HCT116 (cell line): ENCODE data around the gene C3orf20. TPM values are rescaled to one million over a fixed set of nuclear protein-coding genes. Genes with fewer than 3 reads are reported as not detected.

Experiments used
- ATAC-seq: fragments of 200-7000 bp; cut with Tn5 transposase; 2 replicates; pipeline ENCODE4 v1.9.1; 2020; ENCODE audit warnings: mild to moderate bottlenecking, moderate library complexity
- BruUV-seq: library from RNA; stranded (reverse); fragments of 400-500 nt; replicated peaks from 2 replicates; lab custom pipeline; 2021; lab: Mats Ljungman, UMichigan
- CTCF ChIA-PET: fragments of 300-600 bp; sonication (Branson Sonifier 250); formaldehyde crosslinking; loops from one replicate; lab custom pipeline; 2021; ENCODE audit warnings: antibody characterized with exemption; lab: Charles Lee
- POLR2A ChIA-PET: fragments of 300-600, 350-600 bp; sonication (Branson Sonifier 250); formaldehyde crosslinking; loops from one replicate; lab custom pipeline; 2021; ENCODE audit warnings: antibody characterized with exemption; lab: Charles Lee
- RAD21 ChIA-PET, 2 experiments: fragments of 300-600 bp; sonication (Branson Sonifier 250); formaldehyde crosslinking; loops; one replicate each; lab custom pipeline; 2023; ENCODE audit warnings: low total read pairs in 2 of 2; ENCODE audit not compliant: uncharacterized antibody in 2 of 2, unreplicated experiment in 2 of 2, low non-redundant PET in 1 of 2; lab: Charles Lee
- DNase-seq: peaks from one replicate; pipeline ENCODE4 v3.0.0-alpha.2; 2010; ENCODE audit warnings: low read depth, low spot score
- H2AFZ ChIP-seq: fragments of 200-600 bp; shearing (Covaris generic), sonication (generic); 2 replicates; pipeline ENCODE4 v1.6.1; 2017; ENCODE audit warnings: low read depth, mixed run types, mixed read lengths, antibody characterized with exemption, low read length; ENCODE audit not compliant: poor library complexity, severe bottlenecking
- H3K27ac ChIP-seq: 2 replicates; pipeline ENCODE4 v1.5.1; 2012; ENCODE audit warnings: low read depth, low read length
- H3K27me3 ChIP-seq: fragments of 200-600 bp; sonication (generic); 2 replicates; pipeline ENCODE4 v1.6.1; 2016; ENCODE audit warnings: mixed run types, low read length, mixed read lengths; ENCODE audit not compliant: insufficient read depth
- H3K36me3 ChIP-seq, 2 experiments: fragments of 200-500 bp in 1 of 2; fragments of 200-600 bp in 1 of 2; sonication (Bioruptor generic) in 1 of 2; sonication (generic) in 1 of 2; 2 replicates each; pipeline versions ENCODE4 v1.5.1 to v1.6.1; 2014 to 2016; ENCODE audit warnings: low read length in 2 of 2, inconsistent platforms in 1 of 2, mixed read lengths in 1 of 2, mixed run types in 1 of 2; ENCODE audit not compliant: insufficient read depth in 2 of 2, control insufficient read depth in 1 of 2
- H3K4me1 ChIP-seq, 2 experiments: fragments of 200-600 bp in 1 of 2; sonication (generic) in 1 of 2; 2 replicates each; pipeline versions ENCODE4 v1.5.1 to v1.6.1; 2012 to 2017; ENCODE audit warnings: low read length in 2 of 2, inconsistent platforms in 1 of 2, mild to moderate bottlenecking in 1 of 2, mixed read lengths in 1 of 2, mixed run types in 1 of 2, moderate library complexity in 1 of 2; ENCODE audit not compliant: insufficient read depth in 2 of 2, control insufficient read depth in 1 of 2
- H3K4me2 ChIP-seq: fragments of 200-600 bp; sonication (generic); 2 replicates; pipeline ENCODE4 v1.6.1; 2017; ENCODE audit warnings: mixed run types, low read length, mixed read lengths
- H3K4me3 ChIP-seq, 2 experiments: fragments of 200-600 bp in 1 of 2; sonication (generic) in 1 of 2; replicated peaks in 1 of 2; 2 replicates each; pipeline ENCODE4 v1.5.1; 2011 to 2016; ENCODE audit warnings: low read length in 2 of 2, control low read depth in 1 of 2, low read depth in 1 of 2, mild to moderate bottlenecking in 1 of 2, mixed read lengths in 1 of 2, mixed run types in 1 of 2
- H3K79me2 ChIP-seq: fragments of 200-600 bp; sonication (generic); 2 replicates; pipeline ENCODE4 v1.6.1; 2017; ENCODE audit warnings: mild to moderate bottlenecking, mixed run types, low read length, moderate library complexity, mixed read lengths; ENCODE audit not compliant: insufficient read depth
- H3K9ac ChIP-seq: fragments of 200-600 bp; sonication (generic); 2 replicates; pipeline ENCODE4 v1.6.1; 2016; ENCODE audit warnings: low read length, mixed read lengths
- H3K9me2 ChIP-seq: fragments of 200-600 bp; sonication (generic), shearing (Covaris generic); 2 replicates; pipeline ENCODE4 v1.6.1; 2017; ENCODE audit warnings: mixed run types, mild to moderate bottlenecking, moderate library complexity; ENCODE audit not compliant: insufficient read depth
- H3K9me3 ChIP-seq, 2 experiments: fragments of 200-500 bp in 1 of 2; fragments of 200-600 bp in 1 of 2; sonication (Bioruptor generic) in 1 of 2; sonication (generic) in 1 of 2; 2 replicates each; pipeline ENCODE4 v1.6.1; 2014 to 2017; ENCODE audit warnings: low read length in 2 of 2, mixed read lengths in 2 of 2, inconsistent platforms in 1 of 2, low read depth in 1 of 2, mild to moderate bottlenecking in 1 of 2, mixed run types in 1 of 2, moderate library complexity in 1 of 2; ENCODE audit not compliant: control insufficient read depth in 1 of 2, insufficient read depth in 1 of 2
- H4K20me1 ChIP-seq: fragments of 200-600 bp; sonication (generic), shearing (Covaris generic); 2 replicates; pipeline ENCODE4 v1.6.1; 2017; ENCODE audit warnings: mixed run types, mild to moderate bottlenecking, moderate library complexity; ENCODE audit not compliant: insufficient read depth
- CEBPB ChIP-seq: IDR thresholded peaks from 2 replicates; pipeline ENCODE4 v1.6.1; 2012; ENCODE audit warnings: low read depth
- CTCF ChIP-seq, 3 experiments: fragments of 200-600 bp in 1 of 3; sonication (generic) in 1 of 3; IDR thresholded peaks in 2 of 3; conservative IDR thresholded peaks in 1 of 3; 2 replicates each; pipeline ENCODE4 v1.5.1; 2012 to 2017; ENCODE audit warnings: low read depth in 2 of 3, low read length in 2 of 3, antibody characterized with exemption in 1 of 3, borderline replicate concordance in 1 of 3, control low read depth in 1 of 3, mild to moderate bottlenecking in 1 of 3, mixed read lengths in 1 of 3, mixed run types in 1 of 3, moderate library complexity in 1 of 3; ENCODE audit not compliant: insufficient read depth in 1 of 3
- FOSL1 ChIP-seq: IDR thresholded peaks from 2 replicates; pipeline ENCODE4 v1.6.1; 2012; ENCODE audit warnings: low read depth
- JUND ChIP-seq: IDR thresholded peaks from 2 replicates; pipeline ENCODE4 v1.6.1; 2012
- RAD21 ChIP-seq: IDR thresholded peaks from 2 replicates; pipeline ENCODE4 v1.6.1; 2012; ENCODE audit warnings: low read depth, mild to moderate bottlenecking
- SIN3A ChIP-seq: IDR thresholded peaks from 2 replicates; pipeline ENCODE4 v1.6.1; 2012; ENCODE audit warnings: low read depth
- ZFX ChIP-seq: fragments of 450-650 bp; IDR thresholded peaks from 2 replicates; pipeline ENCODE4 v1.6.1; 2017
- intact Hi-C: fragments of 100-400 bp; cut with micrococcal nuclease; formaldehyde crosslinking; loops from 2 replicates; pipeline ENCODE4 v1.10.0; 2022
- total RNA-seq: library from RNA; stranded (reverse); gene quantifications from one replicate; pipeline ENCODE4 v1.2.1, GENCODE V29; 2021; ENCODE audit not compliant: unreplicated experiment

Gene C3orf20
- total RNA-seq, 1 experiment from 2014 or later = 0.20 TPM

- peak overlapping the region; percentile 95 for H2AFZ ChIP-seq
- H3K4me1 ChIP-seq = peaks cover 0 to 8% of the 10 kb centered on the region in 2 experiments; a peak in 1 of 4 replicates
- no peaks in the 10 kb centered on the region for H3K9me3 ChIP-seq
- intact Hi-C loops = loop anchor here (1.0 kb wide), 1 partner anchor 130 kb away; no protein-coding TSS in a partner anchor
- peak overlapping the region; percentile 47 to 53 for H3K4me3 ChIP-seq
- peak overlapping the region; percentile 67 for H3K4me2 ChIP-seq
- no peaks in the 10 kb centered on the region for H3K79me2 ChIP-seq
- H3K27ac ChIP-seq = no peak overlapping the region
- no peaks in the 10 kb centered on the region for H3K36me3 ChIP-seq
- BruUV-seq = no TSS peak
- no peaks in the 10 kb centered on the region for H3K27me3 ChIP-seq
- DNase-seq = peak; percentile 37
- H4K20me1 ChIP-seq = no peaks in the 10 kb centered on the region
- peak; percentile 98 for ATAC-seq
- no peak overlapping the region; the same call in 1 of the 2 replicates for H3K9ac ChIP-seq
- TF ChIP-seq SIN3A (no peak), RAD21 (peak; percentile 94), CTCF (IDR thresholded peaks at IDR 0.05 in 2 of 3, conservative IDR thresholded peaks at IDR 0.05 in 1 of 3; ENCODE audit: borderline replicate concordance in 1 of 3, insufficient read depth in 1 of 3, low read depth in 2 of 3, low read length in 2 of 3) (peak; percentile 88 to 93 (median 88)), JUND (no peak), ZFX (no peak), FOSL1 (no peak), CEBPB (no peak)
- RAD21 ChIA-PET = interaction anchor here (1.1 to 2.2 kb wide), 3 partner anchors 129 to 130 kb away, joined by 3 to 9 read pairs (median 8); no protein-coding TSS in a partner anchor
- CTCF ChIA-PET = interaction anchor here (0.9 to 2.1 kb wide), 4 partner anchors 10 to 130 kb away, joined by 3 to 19 read pairs (median 8); no protein-coding TSS in a partner anchor
- POLR2A ChIA-PET = no interaction called here
- H3K9me2 ChIP-seq = no peaks in the 10 kb centered on the region
Measured at GRCh38 chr3:14791343-14791945, 116.5 kb downstream of the C3orf20 start.
